ENCODE results near the gene CDKN2AIPNL.
A peak's percentile ranks its signal among the peaks of the same experiment; 100 is the strongest.
"Not testable (repeated sequence)": the region's sequence is repeated elsewhere in the genome, so short reads cannot be mapped to it uniquely, and the experiment has no call there.

CDKN2AIPNL gene

GRCh38 chr5:134437340-134437846, 25.7 kb upstream of the CDKN2AIPNL start:
- Histone ChIP-seq H3K4me1 (ENCODE audit: control insufficient read depth, insufficient read depth, low read length) (peaks cover 38% of the 10 kb centered on the region), H3K4me3 (ENCODE audit: low read length) (no peak overlapping the region), H3K9me3 (ENCODE audit: control insufficient read depth, low read length) (no peaks in the 10 kb centered on the region), H3K9ac (ENCODE audit: low read length) (no peak overlapping the region), H3K27me3 (replicated peaks; ENCODE audit: control insufficient read depth, insufficient read depth, low read length) (no peaks in the 10 kb centered on the region), H3K36me3 (ENCODE audit: control insufficient read depth, insufficient read depth, low read length, severe bottlenecking) (no peaks in the 10 kb centered on the region)
- no peak for DNase-seq (ENCODE audit: low read depth)

DNA sequence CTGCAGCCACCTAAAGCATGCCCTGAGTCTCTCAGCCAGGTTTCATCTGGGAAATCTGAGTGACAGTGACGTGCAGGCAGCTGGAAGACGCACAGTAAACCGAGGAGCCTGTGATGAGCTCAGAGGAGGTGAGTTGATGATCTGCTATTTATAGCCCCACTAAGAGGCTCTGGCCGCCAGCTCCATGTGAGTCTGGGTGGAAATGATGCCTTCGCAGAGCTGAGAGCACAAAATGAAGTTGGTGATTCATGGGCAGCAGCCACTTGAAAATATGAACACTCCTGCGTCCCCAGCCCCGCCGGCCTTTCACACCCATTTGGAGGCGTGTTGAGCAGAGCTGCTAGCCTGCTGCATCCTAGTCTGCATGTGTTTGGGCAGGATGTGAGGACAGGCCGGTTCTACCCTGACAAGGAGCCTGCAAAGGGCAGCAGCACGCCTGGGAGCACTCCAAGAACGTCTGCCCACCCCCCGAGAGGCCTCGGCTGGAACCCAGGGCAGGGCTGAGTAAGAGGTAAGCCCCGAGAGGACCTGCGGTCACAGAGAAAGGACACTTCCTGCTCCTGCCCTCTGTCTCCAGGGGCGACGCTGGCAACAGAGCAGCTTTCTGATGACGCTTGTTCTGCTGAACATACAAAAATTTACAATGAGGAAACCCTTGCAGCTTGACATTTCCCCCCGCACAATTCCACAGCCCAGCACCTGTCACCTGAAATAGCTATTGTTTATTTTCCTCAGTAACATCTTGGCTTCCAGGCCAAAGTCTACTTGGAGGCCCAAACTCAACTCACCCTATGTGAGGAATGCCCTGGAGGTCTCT, 25.1 kb upstream of the CDKN2AIPNL start:
- H3K4me1 ChIP-seq (ENCODE audit: control insufficient read depth, insufficient read depth, low read length) = peaks cover 38% of the 10 kb centered on the region
- H3K36me3 ChIP-seq (ENCODE audit: control insufficient read depth, insufficient read depth, low read length, severe bottlenecking) = no peaks in the 10 kb centered on the region
- H3K9ac ChIP-seq (ENCODE audit: low read length) = peak overlapping the region; percentile 7
- no peaks in the 10 kb centered on the region for H3K9me3 ChIP-seq (ENCODE audit: control insufficient read depth, low read length)
- no peaks in the 10 kb centered on the region for H3K27me3 ChIP-seq (replicated peaks; ENCODE audit: control insufficient read depth, insufficient read depth, low read length)
- DNase-seq (ENCODE audit: low read depth) = peak; percentile 57
- no peak overlapping the region for H3K4me3 ChIP-seq (ENCODE audit: low read length)

GRCh38 chr5:134435560-134435959, 23.9 kb upstream of the CDKN2AIPNL start:
- H3K9ac ChIP-seq (ENCODE audit: low read length) = no peak overlapping the region
- no peaks in the 10 kb centered on the region for H3K27me3 ChIP-seq (replicated peaks; ENCODE audit: control insufficient read depth, insufficient read depth, low read length)
- H3K36me3 ChIP-seq (ENCODE audit: control insufficient read depth, insufficient read depth, low read length, severe bottlenecking) = no peaks in the 10 kb centered on the region
- H3K9me3 ChIP-seq (ENCODE audit: control insufficient read depth, low read length) = no peaks in the 10 kb centered on the region
- H3K4me3 ChIP-seq (ENCODE audit: low read length) = no peak overlapping the region
- peak; percentile 29 for DNase-seq (ENCODE audit: low read depth)
- H3K4me1 ChIP-seq (ENCODE audit: control insufficient read depth, insufficient read depth, low read length) = peaks cover 38% of the 10 kb centered on the region

DNA sequence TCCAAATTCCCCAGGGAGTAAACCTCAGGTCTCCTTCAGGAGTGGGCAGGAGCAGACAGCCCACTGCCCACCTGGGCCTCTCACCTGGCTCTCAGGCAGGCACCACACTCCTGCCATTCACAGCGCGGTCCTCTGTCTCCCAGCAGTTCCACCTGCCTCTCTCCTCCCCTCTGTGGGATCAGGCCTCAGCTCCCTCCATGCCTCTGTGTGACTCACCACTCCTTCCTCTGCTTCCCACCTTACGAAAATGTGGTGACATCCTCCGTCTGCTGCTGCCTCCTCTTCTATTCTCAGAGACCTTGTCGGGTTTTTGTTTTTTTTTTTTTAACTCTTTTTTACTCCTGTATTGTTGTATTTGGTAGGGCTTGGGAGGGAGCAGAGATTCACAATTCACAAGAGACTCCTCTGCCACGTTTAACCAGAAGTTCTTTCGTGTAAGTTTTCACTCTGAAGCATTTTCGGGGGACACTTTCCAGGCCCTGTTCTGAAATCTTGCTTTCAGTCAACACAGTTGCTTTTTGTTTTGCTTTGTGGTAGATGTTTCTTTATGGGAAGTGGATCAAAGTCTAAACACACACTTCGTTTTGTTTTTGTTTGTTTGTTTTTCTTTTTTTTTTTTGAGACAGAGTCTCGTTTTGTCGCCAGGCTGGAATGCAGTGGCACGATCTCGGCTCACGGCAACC, 21.1 kb upstream of the CDKN2AIPNL start:
- Histone ChIP-seq H3K36me3 (ENCODE audit: control insufficient read depth, insufficient read depth, low read length, severe bottlenecking) (no peaks in the 10 kb centered on the region), H3K9me3 (ENCODE audit: control insufficient read depth, low read length) (no peaks in the 10 kb centered on the region), H3K9ac (ENCODE audit: low read length) (no peak overlapping the region), H3K4me3 (ENCODE audit: low read length) (no peak overlapping the region), H3K4me1 (ENCODE audit: control insufficient read depth, insufficient read depth, low read length) (peaks cover 19% of the 10 kb centered on the region), H3K27me3 (replicated peaks; ENCODE audit: control insufficient read depth, insufficient read depth, low read length) (no peaks in the 10 kb centered on the region)
- DNase-seq (ENCODE audit: low read depth) = no peak

DNA sequence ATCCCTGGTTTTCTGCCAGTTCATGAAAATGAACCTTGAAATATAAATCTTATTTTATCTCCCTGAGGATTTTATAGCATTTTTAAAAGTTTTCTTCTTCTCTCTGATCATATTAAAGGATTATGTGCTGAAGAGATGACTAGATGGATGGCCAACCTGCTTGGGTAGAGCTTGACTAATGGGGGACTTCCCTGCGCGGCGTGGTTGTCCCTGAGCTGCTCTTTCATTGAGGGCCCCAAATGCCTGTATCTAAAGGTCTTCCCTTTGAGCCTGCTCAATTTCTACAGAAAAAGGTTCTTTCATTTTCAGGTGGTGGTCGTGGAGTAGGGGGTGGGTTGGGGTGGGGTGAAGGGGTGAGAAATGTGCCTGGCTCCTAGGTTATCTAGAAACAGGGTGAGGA, 20.5 kb upstream of the CDKN2AIPNL start:
- H3K36me3 ChIP-seq (ENCODE audit: control insufficient read depth, insufficient read depth, low read length, severe bottlenecking) = no peaks in the 10 kb centered on the region
- H3K27me3 ChIP-seq (replicated peaks; ENCODE audit: control insufficient read depth, insufficient read depth, low read length) = no peaks in the 10 kb centered on the region
- no peak for DNase-seq (ENCODE audit: low read depth)
- peaks cover 12% of the 10 kb centered on the region for H3K4me1 ChIP-seq (ENCODE audit: control insufficient read depth, insufficient read depth, low read length)
- no peak overlapping the region for H3K9ac ChIP-seq (ENCODE audit: low read length)
- H3K4me3 ChIP-seq (ENCODE audit: low read length) = no peak overlapping the region
- H3K9me3 ChIP-seq (ENCODE audit: control insufficient read depth, low read length) = no peaks in the 10 kb centered on the region

DNA sequence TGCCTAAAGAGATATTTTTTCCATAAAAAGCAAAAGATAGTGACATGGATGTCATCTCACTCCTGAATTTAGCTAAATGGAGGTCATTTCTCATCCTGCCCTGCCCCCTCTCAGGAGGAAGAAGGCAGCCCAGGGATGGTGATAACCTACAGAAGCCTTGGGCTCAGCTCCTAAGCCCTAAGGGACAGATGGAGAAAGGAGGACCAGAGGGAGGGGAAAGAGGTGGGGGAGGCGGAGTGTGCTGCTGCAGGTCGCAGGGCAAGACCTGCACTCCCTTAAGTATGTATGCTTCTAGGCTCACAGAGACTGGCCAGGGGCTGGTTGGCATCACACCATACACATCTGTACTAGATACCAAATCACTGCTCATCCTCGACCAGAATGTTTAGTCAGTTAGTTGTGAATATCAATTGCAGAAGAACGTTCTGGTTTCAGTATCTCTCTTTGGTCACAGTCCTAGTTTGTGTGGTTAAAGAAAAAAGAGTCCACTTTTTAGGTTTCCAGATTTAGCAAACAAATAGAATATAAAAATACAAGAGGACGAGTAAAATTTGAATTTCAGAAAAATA, 18.4 kb upstream of the CDKN2AIPNL start:
- Histone ChIP-seq H3K36me3 (ENCODE audit: control insufficient read depth, insufficient read depth, low read length, severe bottlenecking) (no peaks in the 10 kb centered on the region), H3K27me3 (replicated peaks; ENCODE audit: control insufficient read depth, insufficient read depth, low read length) (no peaks in the 10 kb centered on the region), H3K4me1 (ENCODE audit: control insufficient read depth, insufficient read depth, low read length) (no peaks in the 10 kb centered on the region), H3K9ac (ENCODE audit: low read length) (no peak overlapping the region), H3K9me3 (ENCODE audit: control insufficient read depth, low read length) (no peaks in the 10 kb centered on the region), H3K4me3 (ENCODE audit: low read length) (no peak overlapping the region)
- no peak for DNase-seq (ENCODE audit: low read depth)

DNA sequence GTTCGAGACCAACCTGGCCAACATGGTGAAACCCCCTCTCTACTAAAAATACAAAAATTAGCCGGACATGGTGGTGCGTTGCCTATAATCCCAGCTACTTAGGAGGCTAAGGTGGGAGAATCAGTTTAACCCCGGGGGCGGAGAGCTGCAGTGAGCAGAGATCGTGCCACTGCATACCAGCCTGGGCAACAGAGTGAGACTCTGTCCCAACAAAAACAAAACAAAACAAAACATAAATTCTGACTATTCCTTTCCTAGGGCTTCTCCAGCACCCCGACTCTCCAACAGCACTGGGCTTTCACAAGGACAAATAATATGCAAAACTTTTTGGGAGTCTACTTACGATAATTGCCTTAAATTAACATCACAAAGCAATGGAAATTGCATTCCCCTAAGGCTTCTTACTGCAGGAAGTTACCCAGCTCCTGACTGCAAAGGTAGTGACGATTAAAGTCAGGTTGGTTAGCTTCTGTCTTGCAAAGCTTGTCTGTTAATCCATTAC, 15.9 kb upstream of the CDKN2AIPNL start:
- no peak for DNase-seq (ENCODE audit: low read depth)
- H3K27me3 ChIP-seq (replicated peaks; ENCODE audit: control insufficient read depth, insufficient read depth, low read length) = no peaks in the 10 kb centered on the region
- no peak overlapping the region for H3K4me3 ChIP-seq (ENCODE audit: low read length)
- H3K9me3 ChIP-seq (ENCODE audit: control insufficient read depth, low read length) = no peaks in the 10 kb centered on the region
- no peaks in the 10 kb centered on the region for H3K4me1 ChIP-seq (ENCODE audit: control insufficient read depth, insufficient read depth, low read length)
- no peaks in the 10 kb centered on the region for H3K36me3 ChIP-seq (ENCODE audit: control insufficient read depth, insufficient read depth, low read length, severe bottlenecking)
- no peak overlapping the region for H3K9ac ChIP-seq (ENCODE audit: low read length)

DNA sequence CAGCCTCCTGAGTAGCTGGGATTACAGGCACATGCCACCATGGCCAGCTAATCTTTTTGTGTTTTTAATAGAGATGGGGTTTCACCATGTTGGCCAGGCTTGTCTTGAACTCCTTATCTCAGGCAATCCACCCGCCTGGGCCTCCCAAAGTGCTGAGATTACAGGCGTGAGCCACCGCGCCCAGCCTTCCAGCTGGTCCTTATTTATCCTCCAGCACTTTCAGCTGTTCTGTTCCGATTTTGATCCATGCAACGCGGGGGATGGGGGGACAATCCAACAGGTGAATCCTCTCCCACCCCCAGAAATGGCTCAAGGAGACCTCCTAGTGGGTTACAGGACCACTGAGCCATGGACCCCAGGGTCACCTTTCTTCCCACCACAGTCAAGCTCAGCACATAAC, 14.7 kb upstream of the CDKN2AIPNL start:
- Histone ChIP-seq H3K9me3 (ENCODE audit: control insufficient read depth, low read length) (no peaks in the 10 kb centered on the region), H3K9ac (ENCODE audit: low read length) (no peak overlapping the region), H3K4me3 (ENCODE audit: low read length) (no peak overlapping the region), H3K4me1 (ENCODE audit: control insufficient read depth, insufficient read depth, low read length) (no peaks in the 10 kb centered on the region), H3K36me3 (ENCODE audit: control insufficient read depth, insufficient read depth, low read length, severe bottlenecking) (no peaks in the 10 kb centered on the region), H3K27me3 (replicated peaks; ENCODE audit: control insufficient read depth, insufficient read depth, low read length) (no peaks in the 10 kb centered on the region)
- DNase-seq (ENCODE audit: low read depth) = no peak

DNA sequence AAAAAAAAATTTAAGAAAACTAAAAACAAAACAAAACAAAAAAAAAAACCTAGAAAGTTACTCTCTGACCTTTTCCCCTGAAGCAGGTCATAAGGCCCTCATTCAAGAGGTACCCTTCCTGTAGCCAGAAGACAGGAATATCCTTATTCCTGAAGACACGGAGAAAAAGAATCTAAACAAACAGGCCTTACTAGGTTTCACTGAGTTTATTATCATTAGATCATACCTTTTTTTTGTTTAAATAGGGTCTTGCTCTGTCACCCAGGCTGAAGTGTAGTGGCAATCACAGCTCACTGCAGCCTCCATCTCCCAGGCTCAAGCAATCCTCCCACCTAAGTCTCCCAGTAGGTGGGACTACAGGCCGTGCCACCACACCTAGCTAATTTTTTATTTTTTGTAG, 11.7 kb upstream of the CDKN2AIPNL start:
- Histone ChIP-seq H3K36me3 (ENCODE audit: control insufficient read depth, insufficient read depth, low read length, severe bottlenecking) (no peaks in the 10 kb centered on the region), H3K27me3 (replicated peaks; ENCODE audit: control insufficient read depth, insufficient read depth, low read length) (no peaks in the 10 kb centered on the region), H3K9me3 (ENCODE audit: control insufficient read depth, low read length) (no peaks in the 10 kb centered on the region), H3K4me1 (ENCODE audit: control insufficient read depth, insufficient read depth, low read length) (no peaks in the 10 kb centered on the region), H3K4me3 (ENCODE audit: low read length) (no peak overlapping the region), H3K9ac (ENCODE audit: low read length) (no peak overlapping the region)
- DNase-seq (ENCODE audit: low read depth) = no peak

DNA sequence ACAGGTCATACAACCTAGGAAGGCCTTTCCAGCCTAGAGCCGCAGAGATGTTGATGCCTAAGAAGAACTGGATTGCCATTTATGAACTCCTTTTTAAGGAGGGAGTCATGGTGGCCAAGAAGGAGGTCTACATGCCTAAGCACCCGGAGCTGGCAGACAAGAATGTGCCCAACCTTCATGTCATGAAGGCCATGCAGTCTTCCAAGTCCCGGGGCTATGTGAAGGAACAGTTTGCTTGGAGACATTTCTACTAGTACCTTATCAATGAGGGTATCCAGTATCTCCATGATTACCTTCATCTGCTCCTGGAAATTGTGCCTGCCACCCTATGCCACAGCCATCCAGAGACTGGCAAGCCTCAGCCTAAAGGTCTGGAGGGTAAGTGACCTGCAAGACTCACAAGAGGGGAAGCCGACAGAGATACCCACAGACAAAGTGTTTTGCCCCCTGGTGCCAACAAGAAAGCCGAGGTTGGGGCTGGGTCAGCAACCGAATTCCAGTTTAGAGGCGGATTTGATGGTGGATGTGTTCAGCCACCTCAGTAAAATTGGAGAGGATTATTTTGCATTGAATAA, 11.2 kb upstream of the CDKN2AIPNL start:
- Histone ChIP-seq H3K4me3 (ENCODE audit: low read length) (no peak overlapping the region), H3K27me3 (replicated peaks; ENCODE audit: control insufficient read depth, insufficient read depth, low read length) (no peaks in the 10 kb centered on the region), H3K36me3 (ENCODE audit: control insufficient read depth, insufficient read depth, low read length, severe bottlenecking) (no peaks in the 10 kb centered on the region), H3K9me3 (ENCODE audit: control insufficient read depth, low read length) (no peaks in the 10 kb centered on the region), H3K9ac (ENCODE audit: low read length) (no peak overlapping the region), H3K4me1 (ENCODE audit: control insufficient read depth, insufficient read depth, low read length) (no peaks in the 10 kb centered on the region)
- no peak for DNase-seq (ENCODE audit: low read depth)

DNA sequence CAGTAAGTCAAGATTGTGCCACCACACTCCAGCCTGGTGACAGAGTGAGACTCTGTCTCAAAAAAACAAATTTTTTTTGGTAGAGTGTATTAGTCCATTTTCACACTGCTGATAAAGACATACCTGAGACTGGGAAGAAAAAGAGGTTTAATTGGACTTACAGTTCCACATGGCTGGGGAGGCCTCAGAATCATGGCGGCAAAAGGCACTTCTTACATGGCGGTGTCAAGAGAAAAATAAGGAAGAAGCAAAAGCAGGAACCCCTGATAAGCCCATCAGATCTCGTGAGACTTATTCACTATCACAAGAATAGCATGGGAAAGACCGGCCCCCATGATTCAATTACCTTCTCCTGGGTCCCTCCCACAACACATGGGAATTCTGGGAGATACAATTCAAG, 9.4 kb upstream of the CDKN2AIPNL start:
- H3K27me3 ChIP-seq (replicated peaks; ENCODE audit: control insufficient read depth, insufficient read depth, low read length); H3K36me3 ChIP-seq (ENCODE audit: control insufficient read depth, insufficient read depth, low read length, severe bottlenecking); H3K9ac ChIP-seq (ENCODE audit: low read length); H3K4me1 ChIP-seq (ENCODE audit: control insufficient read depth, insufficient read depth, low read length); H3K9me3 ChIP-seq (ENCODE audit: control insufficient read depth, low read length); H3K4me3 ChIP-seq (ENCODE audit: low read length); DNase-seq (ENCODE audit: low read depth): not testable (repeated sequence)
